Measurements from ENCODE around the gene FAH.
A peak's percentile ranks its signal among the peaks of the same experiment; 100 is the strongest.
"Not testable (repeated sequence)": the region's sequence is repeated elsewhere in the genome, so short reads cannot be mapped to it uniquely, and the experiment has no call there.

FAH gene

GRCh38 chr15:80152180-80152895 lies 461 bp upstream of the FAH start:
- DNase-seq: peak; percentile 83

GRCh38 chr15:80153900-80154299 lies 1.1 kb downstream of the FAH start:
- DNase-seq: no peak

GRCh38 chr15:80154336-80154735 lies 1.5 kb downstream of the FAH start:
- DNase-seq: no peak

GRCh38 chr15:80155001-80155377 lies 2.2 kb downstream of the FAH start:
- DNase-seq: no peak

- DNase-seq: not testable (repeated sequence)
These were observed 2.8 kb downstream of the FAH start for GRCh38 chr15:80155378-80156175.

- no peak for DNase-seq
These were observed 3.4 kb downstream of the FAH start for GRCh38 chr15:80156176-80156720.

- DNase-seq: no peak
These were observed 4.4 kb downstream of the FAH start for GRCh38 chr15:80157215-80157614.

GRCh38 chr15:80159301-80159700 lies 6.5 kb downstream of the FAH start:
- no peak for DNase-seq

GRCh38 chr15:80159811-80160569 lies 7.2 kb downstream of the FAH start:
- no peak for DNase-seq

- no peak for DNase-seq
These were observed 7.9 kb downstream of the FAH start for GRCh38 chr15:80160570-80161156.

GRCh38 chr15:80161468-80162016 lies 8.7 kb downstream of the FAH start:
- DNase-seq: no peak

- no peak for DNase-seq
These were observed 9.3 kb downstream of the FAH start for GRCh38 chr15:80162059-80162554.

GRCh38 chr15:80163217-80163616 lies 10.4 kb downstream of the FAH start:
- DNase-seq: no peak

- no peak for DNase-seq
These were observed 11.1 kb downstream of the FAH start for GRCh38 chr15:80163897-80164296.

GRCh38 chr15:80167936-80168335 lies 15.1 kb downstream of the FAH start:
- DNase-seq: no peak

GRCh38 chr15:80168421-80168820 lies 15.6 kb downstream of the FAH start:
- DNase-seq: no peak

- DNase-seq: no peak
These were observed 17.1 kb downstream of the FAH start for GRCh38 chr15:80169768-80170357.

GRCh38 chr15:80170596-80170995 lies 17.8 kb downstream of the FAH start:
- no peak for DNase-seq

GRCh38 chr15:80171787-80172186 lies 19.0 kb downstream of the FAH start:
- DNase-seq: no peak

GRCh38 chr15:80172401-80172800 lies 19.6 kb downstream of the FAH start:
- no peak for DNase-seq

GRCh38 chr15:80173022-80173759 lies 20.4 kb downstream of the FAH start:
- peak; percentile 62 for DNase-seq
